HG03571 (cell line): ENCODE data around the gene LHFPL6.

Experiments used
- ATAC-seq: cut with Tn5 transposase; IDR thresholded peaks from one replicate; pipeline ENCODE4 v1.9.1; 2021; ENCODE audit not compliant: unreplicated experiment

Gene LHFPL6

GRCh38 chr13:39397226-39397895 is 205.6 kb downstream of the LHFPL6 start:
- ATAC-seq: no peak

DNA sequence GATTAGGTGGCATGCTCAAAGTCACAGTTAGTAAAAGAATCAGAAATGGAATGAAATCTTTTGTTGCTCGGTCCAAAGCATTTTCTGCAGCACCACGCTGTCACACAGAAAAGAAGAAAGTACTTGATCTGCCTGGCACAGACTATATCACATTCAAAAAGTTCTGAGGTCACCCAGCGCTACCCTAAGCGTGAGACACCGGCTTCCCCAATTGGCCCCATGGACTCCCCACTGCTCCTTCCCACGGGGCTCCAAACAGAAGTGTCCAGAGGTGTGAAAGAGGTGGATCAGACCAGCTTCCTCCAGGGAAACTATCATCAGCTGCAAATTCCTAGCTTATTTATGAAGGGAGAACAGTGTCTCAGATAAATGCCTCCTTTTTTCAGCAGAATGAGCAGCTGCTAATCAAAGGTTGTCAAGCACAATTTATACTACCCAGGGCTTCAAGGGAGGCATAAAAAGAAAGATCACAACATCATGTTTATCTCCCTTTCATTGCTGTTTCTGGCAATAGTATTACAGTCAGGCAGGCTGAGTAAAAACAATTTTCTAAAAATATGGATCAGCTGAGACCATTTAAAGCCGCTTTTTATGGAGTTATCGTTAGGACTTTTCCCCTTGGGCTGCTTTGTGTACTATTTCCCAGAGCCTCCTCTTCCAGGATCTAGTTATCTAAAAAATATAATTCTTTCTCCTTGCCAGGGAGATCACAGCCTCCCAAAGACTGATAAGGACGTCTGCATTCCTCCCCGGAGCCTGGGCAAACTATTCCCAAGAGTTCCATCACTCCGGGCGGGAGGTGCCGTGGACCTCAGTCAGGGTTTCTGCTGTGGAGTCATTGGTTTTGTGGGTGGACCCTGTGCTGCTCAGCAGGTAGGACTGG is 208.0 kb downstream of the LHFPL6 start:
- ATAC-seq: no peak

- no peak for ATAC-seq
Measured at GRCh38 chr13:39391761-39392160, 211.2 kb downstream of the LHFPL6 start.

DNA sequence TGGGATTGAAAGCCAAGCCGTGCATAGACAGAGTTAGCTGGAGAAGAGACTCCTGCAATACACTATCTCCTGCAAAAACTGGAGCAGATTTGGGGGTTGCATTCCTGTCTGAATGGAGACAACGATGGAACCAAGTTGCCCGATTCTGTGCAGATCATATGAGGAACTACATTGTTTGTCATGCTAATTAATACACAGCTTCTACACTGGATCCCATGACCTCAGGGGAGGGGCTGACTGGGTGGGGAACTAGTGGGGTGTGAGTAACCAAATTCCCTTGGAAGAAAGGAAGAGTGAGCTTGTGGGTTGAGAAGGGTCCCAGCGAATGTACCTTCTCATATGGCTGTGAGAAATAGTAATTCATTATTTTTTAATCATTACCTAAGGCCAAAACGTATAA is 214.0 kb downstream of the LHFPL6 start:
- ATAC-seq: no peak

DNA sequence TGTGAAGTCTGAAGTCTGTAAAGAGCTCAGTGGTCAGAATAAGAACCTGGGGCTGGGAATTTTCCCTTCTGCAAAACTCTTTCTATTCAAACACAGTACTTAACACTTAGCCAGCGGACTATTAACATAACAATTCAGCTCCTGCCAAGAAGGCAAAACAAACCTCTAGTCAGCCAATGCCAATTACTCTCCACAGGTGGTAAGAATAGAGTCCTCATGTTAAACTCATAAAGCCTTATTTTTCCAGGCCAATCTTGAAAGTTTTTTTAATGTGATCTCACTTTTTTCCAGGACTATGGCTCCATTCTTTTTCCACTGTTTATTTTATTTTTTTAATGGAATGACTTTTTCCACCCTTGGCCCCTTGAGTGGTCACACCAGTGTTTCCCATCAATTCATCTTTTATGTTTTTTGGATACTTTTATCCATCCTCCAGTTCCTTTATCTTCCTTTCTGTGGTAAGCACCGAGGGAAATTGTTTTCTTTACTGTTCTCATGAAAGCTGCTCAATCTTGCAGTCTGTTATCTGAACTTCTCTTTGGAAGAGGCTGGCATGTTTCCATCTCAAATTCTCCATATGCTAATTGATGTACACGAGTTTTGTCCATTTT is 217.3 kb downstream of the LHFPL6 start:
- no peak for ATAC-seq

DNA sequence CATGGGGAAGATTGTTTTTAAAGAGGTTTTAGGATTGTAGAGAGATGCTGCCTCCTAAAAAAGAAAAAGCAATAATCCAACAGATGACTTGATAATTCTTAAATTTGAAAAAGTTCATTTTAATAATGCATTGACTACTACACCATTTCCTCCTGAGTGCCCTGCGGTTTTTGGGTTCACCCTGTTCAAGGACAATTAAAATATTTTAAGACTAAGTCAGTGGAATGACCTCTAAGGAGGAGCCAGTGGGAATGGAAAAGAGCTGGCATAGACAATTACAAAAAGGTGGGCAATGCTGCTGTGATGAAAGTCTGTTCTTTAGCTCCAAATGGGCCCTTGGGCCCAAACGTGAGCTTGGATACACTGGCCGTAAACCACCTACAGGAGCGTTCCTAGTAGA is 217.8 kb downstream of the LHFPL6 start:
- ATAC-seq: no peak

DNA sequence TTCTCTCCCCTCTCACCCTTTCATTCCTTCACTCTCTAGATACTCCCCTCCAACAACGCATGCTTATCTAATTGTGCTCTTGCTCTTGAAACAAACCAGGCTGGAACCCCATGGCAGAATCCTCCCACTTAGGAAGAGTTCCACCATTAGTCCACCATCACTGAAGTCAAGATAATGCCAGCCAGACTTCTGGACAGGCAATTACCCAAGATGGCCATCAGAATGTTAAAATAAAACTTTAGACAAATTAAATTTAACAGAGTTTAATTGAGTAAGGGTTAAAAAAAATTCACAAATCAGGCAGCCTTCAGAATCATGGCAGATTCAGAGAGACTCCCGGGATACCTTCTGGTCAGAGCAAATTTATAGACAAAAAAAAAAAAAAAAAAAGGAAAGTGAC is 221.5 kb downstream of the LHFPL6 start:
- ATAC-seq: no peak

DNA sequence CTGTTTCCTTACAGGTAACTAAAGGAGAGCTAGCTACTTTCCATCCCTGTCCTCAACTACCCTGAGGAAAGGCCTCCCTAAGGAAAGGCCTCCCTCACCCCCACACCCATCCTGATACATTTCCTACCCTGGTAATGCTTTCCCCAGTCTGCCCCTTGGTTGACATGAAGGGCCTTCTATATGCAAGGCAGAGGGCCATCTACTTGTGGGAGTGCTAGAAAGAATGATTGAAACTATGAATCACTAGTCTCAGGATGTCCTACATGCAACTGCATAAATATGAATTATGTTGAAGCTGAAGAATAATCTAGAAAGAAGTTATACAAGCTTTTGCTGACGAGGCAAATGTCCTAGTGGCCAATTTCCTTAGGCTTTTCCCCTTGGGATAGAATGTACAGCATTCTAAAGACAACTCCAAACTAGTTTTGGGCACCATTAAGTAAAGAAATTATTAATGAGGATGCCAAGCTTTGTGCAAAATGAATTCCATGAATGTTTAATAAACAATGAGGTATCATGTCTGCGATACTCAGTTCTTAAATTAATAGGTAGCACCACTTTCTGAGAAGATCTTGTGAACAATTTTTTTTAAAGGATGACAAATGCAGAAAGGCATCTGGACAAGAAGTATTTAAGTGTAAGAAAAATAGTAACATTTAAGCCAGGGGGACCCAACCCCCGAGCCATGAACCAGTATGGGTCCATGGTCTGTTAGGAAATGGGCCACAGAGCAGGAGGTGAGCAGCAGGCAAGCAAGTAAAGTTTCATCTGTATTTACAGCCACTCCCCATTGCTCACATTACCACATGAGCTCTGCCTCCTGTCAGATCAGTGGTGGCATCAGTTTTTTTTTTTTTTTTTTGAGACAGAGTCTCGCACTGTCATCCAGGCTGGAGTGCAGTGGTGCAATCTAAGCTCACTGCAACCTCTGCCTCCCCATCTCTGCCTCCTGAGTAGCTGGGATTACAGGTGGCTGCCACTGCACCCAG is 223.0 kb downstream of the LHFPL6 start:
- no peak for ATAC-seq

GRCh38 chr13:39379118-39379517 is 223.9 kb downstream of the LHFPL6 start:
- ATAC-seq: peak; percentile 84

- ATAC-seq: no peak
Measured at GRCh38 chr13:39378306-39378705, 224.7 kb downstream of the LHFPL6 start.

- no peak for ATAC-seq
Measured at GRCh38 chr13:39377699-39378098, 225.3 kb downstream of the LHFPL6 start.

DNA sequence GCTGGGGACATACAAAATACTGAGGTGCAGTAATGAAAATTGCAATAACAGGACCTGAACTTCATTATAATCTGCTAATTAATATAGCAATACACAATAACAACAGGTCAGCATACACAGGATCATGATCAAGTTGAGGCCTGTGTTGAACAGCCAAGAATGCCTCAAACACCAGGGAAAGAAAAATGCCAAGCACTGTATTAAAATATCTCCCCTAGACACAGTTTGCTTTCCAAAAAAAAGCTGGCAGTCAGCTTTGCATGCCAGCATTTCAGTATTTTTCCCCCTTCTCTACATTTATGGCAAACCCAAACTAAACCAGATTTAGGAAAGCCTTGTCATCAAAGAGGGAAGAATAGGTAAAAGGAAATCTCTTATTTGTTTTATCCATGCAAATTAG is 226.9 kb downstream of the LHFPL6 start:
- no peak for ATAC-seq

- no peak for ATAC-seq
Measured at GRCh38 chr13:39375601-39376000, 227.4 kb downstream of the LHFPL6 start.

GRCh38 chr13:39374741-39375189 is 228.2 kb downstream of the LHFPL6 start:
- ATAC-seq: no peak

- ATAC-seq: no peak
Measured at GRCh38 chr13:39373145-39373544, 229.8 kb downstream of the LHFPL6 start.

GRCh38 chr13:39371706-39372105 is 231.3 kb downstream of the LHFPL6 start:
- ATAC-seq: no peak

- ATAC-seq: no peak
Measured at GRCh38 chr13:39370554-39370953, 232.4 kb downstream of the LHFPL6 start.

GRCh38 chr13:39370048-39370447 is 232.9 kb downstream of the LHFPL6 start:
- no peak for ATAC-seq

- ATAC-seq: no peak
Measured at GRCh38 chr13:39369161-39369890, 233.7 kb downstream of the LHFPL6 start.

- ATAC-seq: no peak
Measured at GRCh38 chr13:39365879-39366278, 237.1 kb downstream of the LHFPL6 start.
